ENCODE data around the gene RAC2. TPM values are rescaled to one million over a fixed set of nuclear protein-coding genes. Genes with fewer than 3 reads are reported as not detected.

The RAC2 gene
- total RNA-seq, 4 donors from 2014 or later: 7.8 to 49.8 (median 14.5) TPM

- TF ChIP-seq CTCF (IDR thresholded peaks at IDR 0.05; ENCODE audit: low read depth): no peak
Observed at GRCh38 chr22:37260155-37260795, 16.2 kb upstream of the RAC2 start.

GRCh38 chr22:37259540-37260029 lies 15.5 kb upstream of the RAC2 start:
- TF ChIP-seq CTCF (IDR thresholded peaks at IDR 0.05; ENCODE audit: low read depth): no peak

GRCh38 chr22:37258753-37259401 lies 14.8 kb upstream of the RAC2 start:
- TF ChIP-seq CTCF (IDR thresholded peaks at IDR 0.05; ENCODE audit: low read depth): no peak

- no peak for TF ChIP-seq CTCF (IDR thresholded peaks at IDR 0.05; ENCODE audit: low read depth)
Observed at GRCh38 chr22:37258005-37258752, 14.1 kb upstream of the RAC2 start.

GRCh38 chr22:37256075-37256726 lies 12.1 kb upstream of the RAC2 start:
- no peak for TF ChIP-seq CTCF (IDR thresholded peaks at IDR 0.05; ENCODE audit: low read depth)

GRCh38 chr22:37255558-37256006 lies 11.5 kb upstream of the RAC2 start:
- TF ChIP-seq CTCF (IDR thresholded peaks at IDR 0.05; ENCODE audit: low read depth): no peak
